GM12878 (cell line): ENCODE data around the gene ADCY5. TPM values are rescaled to one million over a fixed set of nuclear protein-coding genes. Genes with fewer than 3 reads are reported as not detected.

Experiments used
- ATAC-seq: fragments of 200-7000 bp; cut with Tn5 transposase; 3 replicates; pipeline ENCODE4 v1.9.1; 2020; ENCODE audit warnings: mild to moderate bottlenecking, moderate library complexity
- BruUV-seq: library from RNA; stranded (reverse); fragments of 400-500 nt; replicated peaks from 2 replicates; lab custom pipeline; 2021; lab: Mats Ljungman, UMichigan
- CTCF ChIA-PET: fragments of 300-600 bp; sonication (Branson Sonifier 250); formaldehyde crosslinking; extraction: SDS; loops from one replicate; lab custom pipeline; 2021; ENCODE audit warnings: inconsistent platforms; lab: Yijun Ruan, JAX
- POLR2A ChIA-PET: fragments of 350-600 bp; formaldehyde crosslinking; extraction: SDS; loops from one replicate; lab custom pipeline; 2021; ENCODE audit warnings: inconsistent platforms; lab: Charles Lee
- RAD21 ChIA-PET: fragments of 300-600 bp; sonication (Branson Sonifier 250); formaldehyde crosslinking; loops from one replicate; lab custom pipeline; 2023; ENCODE audit warnings: antibody characterized with exemption; ENCODE audit not compliant: unreplicated experiment; lab: Charles Lee
- SMC1A ChIA-PET: fragments of 300-600 bp; sonication (Branson Sonifier 250); formaldehyde crosslinking; loops from one replicate; lab custom pipeline; 2023; ENCODE audit not compliant: unreplicated experiment, uncharacterized antibody; lab: Charles Lee
- DNase-seq: peaks from one replicate; pipeline ENCODE4 v3.0.0-alpha.2; 2011; ENCODE audit warnings: low read depth, low spot score
- FAIRE-seq: peaks from 3 replicates; lab custom pipeline; 2011; peaks lifted over from hg19 to GRCh38; lab: Jason Lieb, UNC
- H2AFZ ChIP-seq: 2 replicates; pipeline ENCODE4 v1.6.0; 2011; ENCODE audit warnings: low read depth, low read length, control low read depth; ENCODE audit not compliant: control insufficient read depth
- H3K27ac ChIP-seq: 2 replicates; pipeline ENCODE4 v1.5.1; 2011; ENCODE audit warnings: control low read depth; ENCODE audit not compliant: control insufficient read depth, insufficient read depth
- H3K27me3 ChIP-seq, 2 experiments: replicated peaks in 1 of 2; 2 replicates each; pipeline versions ENCODE4 v1.6.0 to v1.6.1; 2011; ENCODE audit warnings: low read length in 1 of 2; ENCODE audit not compliant: control insufficient read depth in 2 of 2, insufficient read depth in 2 of 2
- H3K36me3 ChIP-seq, 2 experiments: 2 replicates each; pipeline ENCODE4 v1.5.1; 2011; ENCODE audit warnings: low read length in 1 of 2; ENCODE audit not compliant: control insufficient read depth in 2 of 2, insufficient read depth in 2 of 2
- H3K4me1 ChIP-seq: 2 replicates; pipeline ENCODE4 v1.6.1; 2011; ENCODE audit warnings: mild to moderate bottlenecking, low read length, moderate library complexity, mixed read lengths; ENCODE audit not compliant: control insufficient read depth, insufficient read depth
- H3K4me2 ChIP-seq: 2 replicates; pipeline ENCODE4 v1.6.0; 2011; ENCODE audit warnings: control low read depth; ENCODE audit not compliant: control insufficient read depth, insufficient read depth
- H3K4me3 ChIP-seq: fragments of 200-600 bp; sonication (generic); 2 replicates; pipeline ENCODE4 v1.5.1; 2016
- H3K79me2 ChIP-seq: 2 replicates; pipeline ENCODE4 v1.6.0; 2011; ENCODE audit warnings: low read length; ENCODE audit not compliant: control insufficient read depth, insufficient read depth
- H3K9ac ChIP-seq: 2 replicates; pipeline ENCODE4 v1.8.0; 2011; ENCODE audit warnings: low read length, control low read depth, mixed read lengths; ENCODE audit not compliant: control insufficient read depth, insufficient read depth
- H3K9me3 ChIP-seq: replicated peaks from 3 replicates; pipeline ENCODE4 v1.5.1; 2011; ENCODE audit warnings: mild to moderate bottlenecking, low read length; ENCODE audit not compliant: control insufficient read depth, insufficient read depth
- H4K20me1 ChIP-seq: 2 replicates; pipeline ENCODE4 v1.6.0; 2011; ENCODE audit not compliant: control insufficient read depth, insufficient read depth
- BACH1 ChIP-seq: fragments of 450-650 bp; IDR thresholded peaks from 2 replicates; pipeline ENCODE4 v1.6.1; 2017; ENCODE audit warnings: mild to moderate bottlenecking, borderline replicate concordance
- EZH2 ChIP-seq: IDR thresholded peaks from 2 replicates; pipeline ENCODE4 v1.6.1; 2012; ENCODE audit warnings: low read depth, mild to moderate bottlenecking, control low read depth, inconsistent platforms, low read length, borderline replicate concordance; ENCODE audit not compliant: control insufficient read depth
- JUND ChIP-seq: IDR thresholded peaks from 2 replicates; pipeline ENCODE4 v1.6.1; 2012; ENCODE audit warnings: low read depth, mild to moderate bottlenecking, low read length, improper control_type of control experiment, moderate library complexity
- LARP7 ChIP-seq: fragments of 450-650 bp; IDR thresholded peaks from 2 replicates; pipeline ENCODE4 v1.6.1; 2017; ENCODE audit warnings: mild to moderate bottlenecking
- NFXL1 ChIP-seq: fragments of 450-650 bp; IDR thresholded peaks from 2 replicates; pipeline ENCODE4 v1.6.1; 2017; ENCODE audit warnings: antibody characterized with exemption, mild to moderate bottlenecking, borderline replicate concordance
- NFYB ChIP-seq: IDR thresholded peaks from 2 replicates; pipeline ENCODE4 v1.6.1; 2011; ENCODE audit warnings: low read depth, mild to moderate bottlenecking, low read length, improper control_type of control experiment, moderate library complexity; ENCODE audit not compliant: insufficient read depth
- NR2F1 ChIP-seq: fragments of 450-650 bp; conservative IDR thresholded peaks from 2 replicates; pipeline ENCODE4 v1.6.1; 2017; ENCODE audit warnings: mild to moderate bottlenecking
- PAX8 ChIP-seq: fragments of 450-650 bp; IDR thresholded peaks from 2 replicates; pipeline ENCODE4 v1.6.1; 2017; ENCODE audit warnings: mild to moderate bottlenecking, moderate library complexity
- POLR2AphosphoS2 ChIP-seq: IDR thresholded peaks from 2 replicates; pipeline ENCODE4 v1.6.1; 2011; ENCODE audit warnings: low read depth, mild to moderate bottlenecking, low read length, improper control_type of control experiment, moderate library complexity
- RAD51 ChIP-seq: fragments of 450-650 bp; IDR thresholded peaks from 2 replicates; pipeline ENCODE4 v1.6.1; 2016; ENCODE audit warnings: moderate library complexity, mild to moderate bottlenecking, inconsistent platforms
- RB1 ChIP-seq: fragments of 450-650 bp; formaldehyde crosslinking; IDR thresholded peaks from 2 replicates; pipeline ENCODE4 v1.6.1; 2017; ENCODE audit warnings: mild to moderate bottlenecking, borderline replicate concordance
- SPI1 ChIP-seq: IDR thresholded peaks from 2 replicates; pipeline ENCODE4 v1.6.1; 2011; ENCODE audit warnings: low read depth, mild to moderate bottlenecking, low read length, moderate library complexity, borderline replicate concordance; ENCODE audit not compliant: insufficient read depth
- SREBF1 ChIP-seq: IDR thresholded peaks from 2 replicates; pipeline ENCODE4 v1.6.1; 2012; ENCODE audit warnings: mild to moderate bottlenecking, low read length
- SUPT20H ChIP-seq: IDR thresholded peaks from 2 replicates; pipeline ENCODE4 v1.6.1; 2011; ENCODE audit warnings: low read depth, mild to moderate bottlenecking, low read length, moderate library complexity, borderline replicate concordance; ENCODE audit not compliant: control insufficient read depth
- SUZ12 ChIP-seq: fragments of 200-600 bp; sonication (generic); IDR thresholded peaks from one replicate; pipeline ENCODE4 v1.6.1; 2018; ENCODE audit warnings: antibody characterized with exemption, mild to moderate bottlenecking; ENCODE audit not compliant: unreplicated experiment
- ZNF274 ChIP-seq: IDR thresholded peaks from one replicate; pipeline ENCODE4 v1.8.0; 2011; ENCODE audit not compliant: insufficient read length, insufficient read depth
- WGBS: methylation state at CpG from one replicate; pipeline ENCODE4 v1.1.6; 2016; ENCODE audit warnings: low lambda C conversion rate; ENCODE audit not compliant: insufficient replicate concordance, insufficient coverage; ENCODE audit errors: missing lambda C conversion rate; 5-methylcytosine and 5-hydroxymethylcytosine counted together
- in situ Hi-C: fragments of 300-500 bp; cut with MboI; formaldehyde crosslinking; loops from 9 replicates; pipeline ENCODE4 v1.14.3; 2018; ENCODE audit warnings: mixed read lengths
- intact Hi-C: fragments of 100-400 bp; cut with micrococcal nuclease; formaldehyde crosslinking; loops from one replicate; pipeline ENCODE4 v1.14.2; 2022; ENCODE audit not compliant: unreplicated experiment
- polyA plus RNA-seq, 11 experiments: library from polyadenylated mRNA; depleted of rRNA in 4 of 11; unstranded in 6 of 11; stranded (reverse) in 5 of 11; fragments of >200 nt; fragmentation: Nextera tagmentation in 4 of 11; fragmentation: Illumina TruSeq in 1 of 11; extraction: Ambion mirVana in 4 of 11; extraction: Trizol in 1 of 11; gene quantifications; 1 replicate in 1 of 11; 2 replicates in 10 of 11; pipeline versions ENCODE4 v1.2.1 to v1.2.3, GENCODE V29; 2011 to 2016; ENCODE audit warnings: inconsistent platforms in 2 of 11, missing spikeins in 2 of 11, low read depth in 1 of 11
- total RNA-seq, 4 experiments: library from RNA; depleted of rRNA in 3 of 4; stranded (reverse); fragments of >200 nt in 3 of 4; fragmentation: Illumina TruSeq in 1 of 4; extraction: Trizol in 1 of 4; gene quantifications; 2 replicates each; pipeline versions ENCODE4 v1.2.1 to v1.2.3, GENCODE V29; 2013 to 2021
- TF ChIP-seq, protein P1 (sequence below): fragments of 450-650 bp; IDR thresholded peaks from 2 replicates; pipeline ENCODE4 v1.6.1; 2017; ENCODE audit warnings: low read depth, mild to moderate bottlenecking, moderate library complexity
- TF ChIP-seq, protein P2 (sequence below): fragments of 450-650 bp; IDR thresholded peaks from 2 replicates; pipeline ENCODE4 v1.6.1; 2017; ENCODE audit warnings: mild to moderate bottlenecking
- TF ChIP-seq, protein P3 (sequence below): fragments of 450-650 bp; formaldehyde crosslinking; IDR thresholded peaks from 2 replicates; pipeline ENCODE4 v1.5.0; 2022; ENCODE audit warnings: mild to moderate bottlenecking, missing genetic modification characterization

Gene ADCY5
- total and polyA plus RNA-seq, 10 of the 15 experiments (the other 5 are each of a cell fraction or from before 2014, with no cell fraction given), result under 0.01 to 0.24 (median 0.02) TPM; not detected in 4

DNA sequence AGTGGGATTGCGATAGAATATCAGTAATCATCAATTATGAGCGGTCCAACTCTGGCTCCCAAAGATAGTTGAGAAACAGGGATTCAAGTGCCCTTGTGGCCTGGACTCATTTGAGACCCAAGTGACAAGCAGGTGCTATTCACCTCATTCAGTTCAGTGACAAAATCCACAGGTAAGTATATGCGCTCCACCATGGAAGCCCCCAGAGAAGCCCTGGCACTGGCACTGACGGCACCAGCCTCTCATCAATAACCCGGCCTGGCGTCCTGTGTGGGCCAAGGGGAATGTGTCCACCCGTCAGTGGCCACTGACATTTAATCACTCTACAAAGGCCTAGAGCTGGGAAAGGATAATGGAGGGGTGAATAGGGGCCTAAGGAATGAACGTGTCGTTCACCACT is 117.2 kb downstream of the ADCY5 start:
- RAD21 ChIA-PET, result interaction anchor here (3.2 kb wide), 1 partner anchor 158 kb away, joined by 21 read pairs; no protein-coding TSS in a partner anchor
- no peaks in the 10 kb centered on the region for H3K79me2 ChIP-seq
- in situ Hi-C loops, result no loop called here
- no peak for TF ChIP-seq SPI1
- TF ChIP-seq, protein P1, sequence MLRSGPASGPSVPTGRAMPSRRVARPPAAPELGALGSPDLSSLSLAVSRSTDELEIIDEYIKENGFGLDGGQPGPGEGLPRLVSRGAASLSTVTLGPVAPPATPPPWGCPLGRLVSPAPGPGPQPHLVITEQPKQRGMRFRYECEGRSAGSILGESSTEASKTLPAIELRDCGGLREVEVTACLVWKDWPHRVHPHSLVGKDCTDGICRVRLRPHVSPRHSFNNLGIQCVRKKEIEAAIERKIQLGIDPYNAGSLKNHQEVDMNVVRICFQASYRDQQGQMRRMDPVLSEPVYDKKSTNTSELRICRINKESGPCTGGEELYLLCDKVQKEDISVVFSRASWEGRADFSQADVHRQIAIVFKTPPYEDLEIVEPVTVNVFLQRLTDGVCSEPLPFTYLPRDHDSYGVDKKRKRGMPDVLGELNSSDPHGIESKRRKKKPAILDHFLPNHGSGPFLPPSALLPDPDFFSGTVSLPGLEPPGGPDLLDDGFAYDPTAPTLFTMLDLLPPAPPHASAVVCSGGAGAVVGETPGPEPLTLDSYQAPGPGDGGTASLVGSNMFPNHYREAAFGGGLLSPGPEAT, result no peak
- TF ChIP-seq SUPT20H, result no peak
- TF ChIP-seq POLR2AphosphoS2, result no peak
- TF ChIP-seq JUND, result no peak
- no peak for TF ChIP-seq SREBF1
- TF ChIP-seq ZNF274, result no peak
- TF ChIP-seq, protein P2, sequence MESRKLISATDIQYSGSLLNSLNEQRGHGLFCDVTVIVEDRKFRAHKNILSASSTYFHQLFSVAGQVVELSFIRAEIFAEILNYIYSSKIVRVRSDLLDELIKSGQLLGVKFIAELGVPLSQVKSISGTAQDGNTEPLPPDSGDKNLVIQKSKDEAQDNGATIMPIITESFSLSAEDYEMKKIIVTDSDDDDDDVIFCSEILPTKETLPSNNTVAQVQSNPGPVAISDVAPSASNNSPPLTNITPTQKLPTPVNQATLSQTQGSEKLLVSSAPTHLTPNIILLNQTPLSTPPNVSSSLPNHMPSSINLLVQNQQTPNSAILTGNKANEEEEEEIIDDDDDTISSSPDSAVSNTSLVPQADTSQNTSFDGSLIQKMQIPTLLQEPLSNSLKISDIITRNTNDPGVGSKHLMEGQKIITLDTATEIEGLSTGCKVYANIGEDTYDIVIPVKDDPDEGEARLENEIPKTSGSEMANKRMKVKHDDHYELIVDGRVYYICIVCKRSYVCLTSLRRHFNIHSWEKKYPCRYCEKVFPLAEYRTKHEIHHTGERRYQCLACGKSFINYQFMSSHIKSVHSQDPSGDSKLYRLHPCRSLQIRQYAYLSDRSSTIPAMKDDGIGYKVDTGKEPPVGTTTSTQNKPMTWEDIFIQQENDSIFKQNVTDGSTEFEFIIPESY, result no peak
- no peak for TF ChIP-seq EZH2
- TF ChIP-seq NFYB, result no peak
- no peak for TF ChIP-seq BACH1
- TF ChIP-seq, protein P3, sequence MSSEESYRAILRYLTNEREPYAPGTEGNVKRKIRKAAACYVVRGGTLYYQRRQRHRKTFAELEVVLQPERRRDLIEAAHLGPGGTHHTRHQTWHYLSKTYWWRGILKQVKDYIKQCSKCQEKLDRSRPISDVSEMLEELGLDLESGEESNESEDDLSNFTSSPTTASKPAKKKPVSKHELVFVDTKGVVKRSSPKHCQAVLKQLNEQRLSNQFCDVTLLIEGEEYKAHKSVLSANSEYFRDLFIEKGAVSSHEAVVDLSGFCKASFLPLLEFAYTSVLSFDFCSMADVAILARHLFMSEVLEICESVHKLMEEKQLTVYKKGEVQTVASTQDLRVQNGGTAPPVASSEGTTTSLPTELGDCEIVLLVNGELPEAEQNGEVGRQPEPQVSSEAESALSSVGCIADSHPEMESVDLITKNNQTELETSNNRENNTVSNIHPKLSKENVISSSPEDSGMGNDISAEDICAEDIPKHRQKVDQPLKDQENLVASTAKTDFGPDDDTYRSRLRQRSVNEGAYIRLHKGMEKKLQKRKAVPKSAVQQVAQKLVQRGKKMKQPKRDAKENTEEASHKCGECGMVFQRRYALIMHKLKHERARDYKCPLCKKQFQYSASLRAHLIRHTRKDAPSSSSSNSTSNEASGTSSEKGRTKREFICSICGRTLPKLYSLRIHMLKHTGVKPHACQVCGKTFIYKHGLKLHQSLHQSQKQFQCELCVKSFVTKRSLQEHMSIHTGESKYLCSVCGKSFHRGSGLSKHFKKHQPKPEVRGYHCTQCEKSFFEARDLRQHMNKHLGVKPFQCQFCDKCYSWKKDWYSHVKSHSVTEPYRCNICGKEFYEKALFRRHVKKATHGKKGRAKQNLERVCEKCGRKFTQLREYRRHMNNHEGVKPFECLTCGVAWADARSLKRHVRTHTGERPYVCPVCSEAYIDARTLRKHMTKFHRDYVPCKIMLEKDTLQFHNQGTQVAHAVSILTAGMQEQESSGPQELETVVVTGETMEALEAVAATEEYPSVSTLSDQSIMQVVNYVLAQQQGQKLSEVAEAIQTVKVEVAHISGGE, result no peak
- no peak for TF ChIP-seq LARP7
- no peak for TF ChIP-seq PAX8
- TF ChIP-seq SUZ12, result no peak
- TF ChIP-seq RAD51, result no peak
- no peak for TF ChIP-seq NFXL1
- no peak for TF ChIP-seq RB1
- TF ChIP-seq NR2F1, result no peak

More for the DNA sequence above, 117.2 kb downstream of the ADCY5 start:
- no peaks in the 10 kb centered on the region for H3K4me1 ChIP-seq
- ChIA-PET SMC1A (interaction anchor here (0.6 to 1.0 kb wide), 5 partner anchors 11 to 227 kb away, joined by 3 read pairs; no protein-coding TSS in a partner anchor), CTCF (interaction anchor here (1.0 to 7.9 kb wide), 5 partner anchors 11 to 229 kb away, joined by 3 to 93 read pairs (median 4); no protein-coding TSS in a partner anchor), POLR2A (no interaction called here)
- WGBS, result 63% methylated on average over 9 of the region's 9 CpGs
- no peak for ATAC-seq
- FAIRE-seq, result no peak
- intact Hi-C loops, result no loop called here
- BruUV-seq, result no TSS peak
- DNase-seq, result no peak
- H4K20me1 ChIP-seq, result no peaks in the 10 kb centered on the region; the same call in 1 of the 2 replicates
- H2AFZ ChIP-seq, result no peak overlapping the region
- no peaks in the 10 kb centered on the region for H3K36me3 ChIP-seq
- no peak overlapping the region for H3K9ac ChIP-seq
- H3K9me3 ChIP-seq, result no peaks in the 10 kb centered on the region
- no peak overlapping the region for H3K27ac ChIP-seq
- no peak overlapping the region for H3K4me3 ChIP-seq
- no peak overlapping the region for H3K4me2 ChIP-seq
- no peaks in the 10 kb centered on the region; a peak in 1 of 4 replicates for H3K27me3 ChIP-seq
